Activated effector memory CD4-positive, alpha-beta T cell treated with anti-CD3 and anti-CD28 coated beads, Interleukin-2, amount 50 U/mL, for 16 hours (primary cell): ENCODE results near the gene MTF2.
"Not testable (repeated sequence)": the region's sequence is repeated elsewhere in the genome, so short reads cannot be mapped to it uniquely, and the experiment has no call there.

Experiments
- DNase-seq: peaks from one replicate; pipeline ENCODE4 v3.0.0-alpha.2; 2020

Gene MTF2

DNA sequence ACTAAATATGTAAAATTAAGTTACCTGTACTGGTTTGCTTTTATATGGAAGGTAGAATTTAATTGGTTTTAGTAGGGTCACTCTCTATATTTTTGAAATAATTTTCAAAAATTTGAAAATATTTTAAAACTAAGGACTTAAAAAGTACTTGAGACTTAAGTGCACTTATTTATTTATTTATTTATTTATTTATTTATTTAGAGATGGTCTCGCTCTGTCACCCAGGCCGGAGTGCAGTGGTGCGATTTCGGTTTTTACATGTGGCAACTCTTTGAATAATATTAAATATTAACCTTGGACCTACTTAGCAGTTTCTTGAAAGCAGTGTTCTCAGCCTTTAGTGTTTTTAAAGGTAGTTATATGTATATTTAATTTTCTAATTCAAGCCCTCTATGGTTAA lies 64.7 kb downstream of the MTF2 start:
- no peak for DNase-seq

DNA sequence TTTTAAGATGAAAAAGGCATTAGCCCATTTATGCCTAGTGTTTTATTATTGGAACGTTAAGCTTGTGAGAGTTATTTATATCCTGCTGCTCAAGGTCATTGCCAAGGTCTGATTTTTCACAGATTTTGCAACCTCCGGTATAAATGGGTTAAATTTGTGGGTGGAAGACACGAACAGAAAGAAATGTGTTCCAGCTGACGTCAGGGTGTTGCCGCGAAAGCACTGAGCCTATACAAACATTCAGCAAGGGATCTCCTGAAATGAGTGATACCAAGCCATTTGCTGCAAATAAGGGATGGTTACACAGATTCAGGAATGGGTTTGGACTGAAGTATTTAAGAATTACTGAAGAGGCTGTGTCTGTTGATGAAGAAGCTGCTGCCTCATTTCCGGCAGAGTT lies 68.9 kb downstream of the MTF2 start:
- no peak for DNase-seq

DNA sequence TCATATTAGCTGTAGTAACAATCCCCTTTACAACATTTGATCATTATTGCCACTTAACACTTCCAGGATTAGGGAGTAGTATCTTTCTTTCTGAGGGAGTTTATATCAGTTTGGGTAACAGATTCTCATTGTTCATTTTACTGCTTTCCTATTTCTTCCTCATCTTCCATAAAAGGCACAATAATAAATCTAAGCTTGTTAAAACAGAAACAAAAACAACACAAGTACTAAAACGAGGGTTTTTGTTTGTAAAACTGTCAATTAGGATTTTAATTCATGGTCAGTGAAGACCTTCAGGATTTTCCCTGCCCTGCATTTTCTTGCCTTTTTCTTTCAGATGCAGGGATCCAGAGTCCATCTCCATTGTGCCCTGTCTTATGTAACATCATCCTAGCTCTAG lies 71.6 kb downstream of the MTF2 start:
- DNase-seq = no peak

GRCh38 chr1:93151474-93151873 lies 72.4 kb downstream of the MTF2 start:
- DNase-seq = no peak

DNA sequence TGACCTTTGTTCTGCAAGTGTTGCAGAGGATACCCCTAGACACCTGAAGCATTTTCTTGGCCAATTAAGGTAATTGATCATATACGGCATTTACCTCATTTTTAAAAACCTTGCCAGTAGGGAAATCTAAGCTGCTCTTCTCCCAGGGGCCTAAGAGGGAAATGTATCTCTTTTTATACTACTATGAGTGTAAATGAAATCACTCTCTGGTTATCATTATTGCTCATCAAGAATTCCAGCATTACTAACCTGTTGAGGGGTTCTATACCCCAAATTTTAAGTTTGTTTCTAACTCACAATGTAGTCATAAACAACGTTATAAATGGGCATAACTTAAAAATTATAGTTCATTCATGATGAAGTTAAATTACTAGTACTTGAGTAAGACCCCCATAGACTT lies 73.8 kb downstream of the MTF2 start:
- DNase-seq = no peak

DNA sequence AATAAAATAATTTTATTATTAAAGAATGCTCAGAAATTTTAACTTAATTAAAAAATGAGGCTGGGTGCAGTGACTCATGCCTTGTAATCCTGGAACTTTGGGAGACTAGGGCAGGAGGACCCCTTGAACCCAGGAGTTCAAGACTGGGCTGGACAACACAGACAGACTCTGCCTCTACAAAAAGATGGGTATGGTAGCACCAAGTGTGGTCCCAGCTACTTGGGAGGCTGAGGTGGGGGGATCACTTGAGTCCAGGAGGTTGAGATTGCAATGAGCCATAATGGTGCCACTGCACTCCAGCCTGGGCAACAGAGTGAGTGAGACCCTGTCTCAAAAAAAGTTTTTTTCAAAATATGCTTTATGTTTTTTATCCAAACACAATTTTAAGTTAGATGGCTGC lies 75.8 kb downstream of the MTF2 start:
- DNase-seq = no peak

DNA sequence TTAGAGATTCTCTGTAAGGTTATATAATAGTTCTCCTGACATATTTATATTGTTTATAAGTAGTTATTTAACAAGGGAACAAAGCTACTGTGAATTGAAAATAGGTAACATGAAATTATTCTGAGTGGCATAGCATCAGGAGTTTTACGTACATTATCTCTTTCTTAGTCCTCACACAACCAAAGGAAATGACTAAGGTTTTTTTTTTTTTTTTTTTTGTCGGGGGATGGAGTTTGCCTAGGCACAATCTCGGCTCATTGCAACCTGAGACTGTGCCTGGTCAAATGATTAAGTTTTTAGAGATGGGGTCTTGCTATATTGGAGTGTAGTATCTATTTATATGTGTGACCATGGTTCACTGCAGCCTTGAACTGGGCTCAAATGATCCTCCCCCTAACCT lies 76.3 kb downstream of the MTF2 start:
- no peak for DNase-seq

DNA sequence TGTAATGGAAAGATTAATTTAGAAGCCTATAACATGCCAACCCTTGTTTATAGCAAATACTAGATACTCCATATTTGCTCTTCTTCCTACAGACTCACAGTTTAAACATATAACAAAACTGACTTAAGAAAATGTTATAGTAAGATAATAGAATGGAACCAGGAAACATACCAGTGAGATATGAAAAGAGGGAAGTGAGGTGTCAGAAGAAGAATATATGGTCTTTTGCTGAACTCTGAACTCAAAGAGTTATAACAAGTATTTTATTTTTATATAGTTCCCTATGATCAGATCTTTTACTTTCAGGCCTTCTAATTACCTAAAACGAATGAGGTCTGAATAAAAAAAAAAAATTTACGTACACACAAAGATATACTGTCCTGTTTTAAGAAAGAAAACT lies 80.3 kb downstream of the MTF2 start:
- DNase-seq = no peak

DNA sequence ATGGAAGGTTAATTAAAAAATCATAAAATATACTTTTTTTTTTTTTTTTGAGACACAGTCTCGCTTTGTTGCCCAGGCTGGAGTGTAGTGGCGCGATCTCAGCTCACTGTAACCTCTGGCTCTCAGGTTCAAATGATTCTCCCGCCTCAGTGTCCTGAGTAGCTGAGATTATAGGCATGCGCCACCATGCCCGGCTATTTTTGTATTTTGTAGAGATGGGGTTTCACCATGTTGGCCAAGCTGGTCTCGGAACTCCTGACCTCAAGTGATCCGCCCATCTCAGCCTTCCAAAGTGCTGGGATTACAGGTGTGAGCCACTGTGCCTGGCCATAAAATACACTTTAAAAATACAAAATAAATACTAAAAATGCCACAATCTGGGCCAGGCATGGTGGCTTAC lies 84.2 kb downstream of the MTF2 start:
- DNase-seq = not testable (repeated sequence)

- no peak for DNase-seq
These were observed 85.7 kb downstream of the MTF2 start for GRCh38 chr1:93164816-93165215.

GRCh38 chr1:93165895-93166294 lies 86.8 kb downstream of the MTF2 start:
- DNase-seq = not testable (repeated sequence)

- no peak for DNase-seq
These were observed 87.9 kb downstream of the MTF2 start for GRCh38 chr1:93167006-93167405.

- DNase-seq = not testable (repeated sequence)
These were observed 91.1 kb downstream of the MTF2 start for GRCh38 chr1:93170141-93170678.

GRCh38 chr1:93171549-93172034 lies 92.5 kb downstream of the MTF2 start:
- DNase-seq = no peak

- no peak for DNase-seq
These were observed 93.7 kb downstream of the MTF2 start for GRCh38 chr1:93172778-93173177.

- not testable (repeated sequence) for DNase-seq
These were observed 95.6 kb downstream of the MTF2 start for GRCh38 chr1:93174638-93175037.

GRCh38 chr1:93177991-93178390 lies 98.9 kb downstream of the MTF2 start:
- no peak for DNase-seq

DNA sequence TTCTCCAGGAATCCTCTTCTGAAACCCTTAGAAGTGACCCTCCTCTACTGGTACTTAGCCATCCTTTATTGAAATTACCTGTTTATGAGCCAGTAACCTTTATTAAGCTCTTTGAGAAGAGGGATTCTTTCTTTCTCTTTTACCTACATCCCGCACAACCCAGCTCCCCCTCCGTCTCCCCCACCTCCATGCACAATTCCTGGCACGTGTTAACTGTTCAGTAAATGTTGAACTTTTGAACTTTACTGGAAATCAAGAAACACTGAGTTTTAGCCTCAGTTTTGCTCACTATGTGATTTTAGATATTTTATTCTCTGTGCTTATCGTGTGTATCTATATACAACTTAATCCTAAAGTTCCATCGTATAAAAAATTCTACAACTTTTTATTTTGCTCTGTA lies 99.3 kb downstream of the MTF2 start:
- no peak for DNase-seq

GRCh38 chr1:93179886-93180722 lies 101.0 kb downstream of the MTF2 start, which contains the start of gene TMED5:
Gene TMED5, minus strand, starts transcription at chr1:93180413. Its CDS starts 171 bp downstream, at chr1:93180242.
- DNase-seq = peak; percentile 98

GRCh38 chr1:93180723-93181613 lies 101.9 kb downstream of the MTF2 start, which contains the start of gene CCDC18:
Gene CCDC18, plus strand, starts transcription at chr1:93180724. Its CDS starts 2,638 bp downstream, at chr1:93183362.
- peak; percentile 86 for DNase-seq

- DNase-seq = no peak
These were observed 107.6 kb downstream of the MTF2 start for GRCh38 chr1:93186667-93187066.
